ENCODE data around the gene OR5T2.
"Not testable (repeated sequence)": the region's sequence is repeated elsewhere in the genome, so short reads cannot be mapped to it uniquely, and the experiment has no call there.

Gene OR5T2

GRCh38 chr11:56234155-56234554 lies at the start of gene OR5T2:
Gene OR5T2, minus strand, starts transcription at chr11:56234255. Its CDS starts 1,193 bp downstream, at chr11:56233062.
- DNase-seq (ENCODE audit: insufficient read length, low spot score): no peak
- FAIRE-seq: no peak

DNA sequence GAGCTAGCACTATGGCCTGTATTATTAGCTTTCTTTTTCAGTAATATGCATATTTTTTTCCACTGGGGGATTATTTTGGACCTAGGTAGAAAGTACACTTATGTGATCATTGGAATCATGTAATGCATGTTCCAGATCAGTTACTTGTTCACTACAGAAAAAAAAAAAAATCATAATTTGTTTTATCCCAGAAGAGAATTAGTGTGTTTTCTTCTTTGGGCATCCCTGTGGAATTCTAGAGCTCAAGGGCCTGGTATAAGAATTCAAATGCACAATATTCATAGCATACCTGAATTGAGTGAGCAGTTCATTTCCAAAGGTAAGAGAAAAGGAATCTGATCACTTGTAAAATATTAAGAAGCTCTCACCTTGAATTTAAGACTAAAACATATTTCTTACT lies 39.8 kb upstream of the OR5T2 start, which contains the start of gene OR5T1:
Gene OR5T1 (plus strand): TSS at position 301 of the 400 bp plus-strand sequence. CDS start 1,485 bp downstream, outside the sequence.
- FAIRE-seq (no peak), DNase-seq (ENCODE audit: insufficient read length, low spot score) (no peak)

- DNase-seq (ENCODE audit: insufficient read length, low spot score) (no peak), FAIRE-seq (no peak)
These were observed 37.0 kb upstream of the OR5T2 start for GRCh38 chr11:56271092-56271491.

GRCh38 chr11:56251954-56252353 lies 17.9 kb upstream of the OR5T2 start, which contains the start of gene OR5T3:
Gene OR5T3, plus strand, starts transcription at chr11:56252254. Its CDS starts 0 bp downstream, at chr11:56252254.
- DNase-seq (ENCODE audit: insufficient read length, low spot score) (no peak), FAIRE-seq (no peak)

DNA sequence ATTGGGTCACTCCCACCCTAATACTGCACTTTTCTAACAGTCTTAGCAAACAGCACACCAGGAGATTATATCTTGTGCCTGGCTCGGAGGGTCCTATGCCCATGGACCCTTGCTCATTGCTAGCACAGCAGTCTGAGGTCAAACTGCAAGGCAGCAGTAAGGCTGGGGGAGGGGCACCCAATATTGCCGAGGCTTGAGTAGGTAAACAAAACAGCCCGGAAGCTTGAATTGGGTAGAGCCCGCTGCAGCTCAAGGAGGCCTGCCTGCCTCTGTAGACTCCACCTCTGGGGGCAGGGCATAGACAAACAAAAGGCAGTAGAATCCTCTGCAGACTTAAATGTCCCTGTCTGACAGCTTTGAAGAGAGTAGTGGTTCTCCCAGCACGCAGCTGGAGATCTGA lies 14.3 kb downstream of the OR5T2 start:
- not testable (repeated sequence) for FAIRE-seq; DNase-seq (ENCODE audit: insufficient read length, low spot score)

GRCh38 chr11:56214537-56214936 lies 19.5 kb downstream of the OR5T2 start:
- no peak for FAIRE-seq

GRCh38 chr11:56207790-56208189 lies 26.3 kb downstream of the OR5T2 start:
- FAIRE-seq: no peak
- no peak for DNase-seq (ENCODE audit: insufficient read length, low spot score)

More at GRCh38 chr11:56214537-56214936, 19.5 kb downstream of the OR5T2 start:
- DNase-seq (ENCODE audit: insufficient read length, low spot score): no peak

GRCh38 chr11:56197367-56197766 lies 36.7 kb downstream of the OR5T2 start:
- DNase-seq (ENCODE audit: insufficient read length, low spot score) (no peak), FAIRE-seq (no peak)

- DNase-seq (ENCODE audit: insufficient read length, low spot score) (no peak), FAIRE-seq (no peak)
These were observed 37.4 kb downstream of the OR5T2 start for GRCh38 chr11:56196705-56197104.

GRCh38 chr11:56188602-56189001 lies 45.5 kb downstream of the OR5T2 start:
- DNase-seq (ENCODE audit: insufficient read length, low spot score) (no peak), FAIRE-seq (no peak)

GRCh38 chr11:56183459-56183858 lies 50.6 kb downstream of the OR5T2 start:
- FAIRE-seq: no peak
- DNase-seq (ENCODE audit: insufficient read length, low spot score): no peak

All from HTR-8/SVneo (cell line).